ENCODE results near the gene PANK1. TPM values are rescaled to one million over a fixed set of nuclear protein-coding genes. Genes with fewer than 3 reads are reported as not detected.
A peak's percentile ranks its signal among the peaks of the same experiment; 100 is the strongest.

PANK1 gene
- total RNA-seq, 1 donor from 2014 or later, result 7.8 TPM

- no peak for TF ChIP-seq CTCF (conservative IDR thresholded peaks at IDR 0.05; ENCODE audit: low read depth, low read length)
- H3K4me3 ChIP-seq (ENCODE audit: low read depth, low read length), result peak overlapping the region; percentile 64
- no peak for DNase-seq (ENCODE audit: low read depth)
These were observed 109.1 kb downstream of the PANK1 start for GRCh38 chr10:89536013-89536354.

- no peak for TF ChIP-seq CTCF (conservative IDR thresholded peaks at IDR 0.05; ENCODE audit: low read depth, low read length)
- H3K4me3 ChIP-seq (ENCODE audit: low read depth, low read length), result peak within 1 kb of the TSS; percentile 64
- no peak for DNase-seq (ENCODE audit: low read depth)
These were observed 109.7 kb downstream of the PANK1 start, which contains the start of gene SLC16A12 for GRCh38 chr10:89535171-89536012. Gene SLC16A12, minus strand, starts transcription at chr10:89535594. Its CDS starts 73,016 bp downstream, at chr10:89462578.

- no peak for TF ChIP-seq CTCF (conservative IDR thresholded peaks at IDR 0.05; ENCODE audit: low read depth, low read length)
- H3K4me3 ChIP-seq (ENCODE audit: low read depth, low read length), result peak overlapping the region; percentile 64
These were observed 110.2 kb downstream of the PANK1 start for GRCh38 chr10:89534826-89535166.

More at GRCh38 chr10:89534826-89535166, 110.2 kb downstream of the PANK1 start:
- no peak for DNase-seq (ENCODE audit: low read depth)

Other genes starting within 250 kb of the PANK1 start
- gene IFIT5, start 230.7 kb downstream of the PANK1 start, total RNA-seq, result 9.6 and 11.6 TPM in 2 replicates
- gene SLC16A12, start 109.6 kb downstream of the PANK1 start, total RNA-seq, result 1.2 and 3.7 TPM in 2 replicates
- gene KIF20B, start 56.3 kb upstream of the PANK1 start, total RNA-seq, result 23.6 and 26.1 TPM in 2 replicates